Mesenteric fat pad (tissue), 1 donor: ENCODE measurements around the gene TMEM198. TPM values are rescaled to one million over a fixed set of nuclear protein-coding genes. Genes with fewer than 3 reads are reported as not detected.

ENCODE experiments used
- DNase-seq: peaks from one replicate; pipeline ENCODE4 v3.0.0-alpha.2; 2020; ENCODE audit warnings: low spot score
- microRNA-seq: library from miRNA; unstranded; fragments of <30 nt; microRNA quantifications from one replicate; pipeline ENCODE4 v1.2.0, GENCODE V29; 2020; ENCODE audit warnings: borderline number of aligned reads
- total RNA-seq: library from RNA; stranded (reverse); fragmentation: NEBNext Ultra II Directional; extraction: Animal tissue kit (Norgen Biotek cat#: 25700); gene quantifications from one replicate; pipeline ENCODE4 v1.2.1, GENCODE V29; 2021
- donor health status: DM: yes; HTN: yes; CAD: no.

The TMEM198 gene
- total RNA-seq, 1 donor from 2014 or later, result 2.6 TPM

- no peak for DNase-seq
Observed at GRCh38 chr2:219575566-219576504, 32.0 kb downstream of the TMEM198 start.

GRCh38 chr2:219576505-219577388 is 32.9 kb downstream of the TMEM198 start:
- DNase-seq, result no peak

GRCh38 chr2:219578811-219579613 is 35.2 kb downstream of the TMEM198 start:
- DNase-seq, result no peak

DNA sequence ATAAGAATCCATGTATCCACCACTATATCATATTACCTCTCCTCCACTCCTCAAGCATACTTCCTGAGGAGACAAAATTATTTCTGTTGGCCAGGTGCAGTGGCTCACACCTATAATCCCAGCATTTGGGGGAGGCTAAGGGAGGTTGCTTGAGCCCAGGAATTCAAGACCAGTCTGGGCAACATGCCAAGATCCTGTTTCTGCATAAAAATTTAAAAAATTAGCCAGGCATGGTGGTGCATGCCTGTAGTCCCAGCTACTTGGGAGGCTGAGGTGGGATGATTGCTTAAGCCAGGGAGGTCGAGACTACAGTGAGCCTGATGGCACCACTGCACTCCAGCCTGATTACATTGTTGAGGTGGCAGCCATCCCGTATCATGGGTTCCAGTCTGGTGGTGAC is 37.5 kb downstream of the TMEM198 start:
- no peak for DNase-seq

GRCh38 chr2:219591091-219591490 is 47.3 kb downstream of the TMEM198 start:
- DNase-seq, result no peak

- no peak for DNase-seq
Observed at GRCh38 chr2:219592736-219593135, 48.9 kb downstream of the TMEM198 start.

- DNase-seq, result no peak
Observed at GRCh38 chr2:219593154-219593553, 49.3 kb downstream of the TMEM198 start.

DNA sequence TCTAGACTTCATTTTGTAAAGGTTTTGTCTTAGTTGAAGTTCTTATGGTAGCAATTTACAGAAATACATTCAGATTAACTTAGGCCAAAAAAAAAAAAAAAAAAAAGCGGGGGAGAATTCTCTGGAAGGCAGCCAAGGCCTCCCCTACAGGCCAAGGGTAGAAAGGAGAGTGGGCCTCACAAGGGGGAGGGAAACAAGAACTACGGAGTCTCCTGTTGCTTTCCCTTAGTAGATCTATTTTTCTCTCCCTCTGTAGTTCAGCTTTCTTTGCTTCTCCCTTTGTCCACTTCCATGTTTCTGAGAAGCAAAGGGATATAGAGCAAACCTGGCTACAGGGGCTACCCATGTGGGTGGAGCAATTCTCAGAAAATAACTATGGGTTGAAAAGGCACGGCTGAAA is 51.4 kb downstream of the TMEM198 start:
- DNase-seq, result no peak

GRCh38 chr2:219596954-219597551 is 53.2 kb downstream of the TMEM198 start:
- no peak for DNase-seq

GRCh38 chr2:219597552-219598307 is 53.9 kb downstream of the TMEM198 start, which contains the start of gene STK11IP:
Gene STK11IP, plus strand, starts transcription at chr2:219597857. Its CDS starts 263 bp downstream, at chr2:219598120.
- peak; percentile 97 for DNase-seq

DNA sequence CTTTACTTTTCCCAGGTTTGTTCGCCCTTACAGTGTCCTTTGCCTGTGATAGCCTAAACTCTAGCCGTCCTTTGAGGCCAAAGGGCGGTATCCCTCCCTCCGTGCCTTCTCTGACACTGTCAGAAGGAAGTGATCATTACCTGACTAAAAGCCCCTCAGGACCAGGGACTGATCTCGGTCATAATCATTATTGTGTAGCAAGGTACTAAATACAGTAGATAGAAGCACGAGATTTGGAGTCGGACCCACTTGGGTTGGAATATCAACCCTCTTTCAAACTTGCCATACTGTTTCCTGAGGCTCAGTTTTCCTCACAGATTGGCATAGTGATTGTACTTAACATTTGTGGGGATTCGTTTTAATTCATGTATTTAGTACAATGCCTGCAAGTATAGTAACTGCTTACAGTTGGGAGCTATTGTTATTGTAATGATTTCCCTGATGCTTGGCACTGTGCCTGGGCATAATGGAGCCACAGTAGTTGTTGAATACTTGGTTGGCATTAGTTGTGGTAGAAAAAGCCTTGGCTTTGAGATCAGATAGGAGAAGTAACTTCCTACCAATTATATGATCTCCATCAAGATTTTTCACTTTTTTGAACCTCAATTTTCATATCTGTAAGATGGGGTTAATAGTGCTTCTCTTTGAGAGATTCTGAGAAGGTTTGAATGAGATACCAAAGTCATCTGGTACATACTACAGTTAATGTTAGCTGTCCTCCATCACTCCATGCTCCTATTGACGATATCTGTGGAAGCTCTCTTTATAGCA is 54.7 kb downstream of the TMEM198 start:
- no peak for DNase-seq

Small RNA genes within 50 kb of the gene (microRNA-seq; reads per million reads assigned to microRNA genes)
- gene MIR3132, result not detected

Other genes with a start within 250 kb of the TMEM198 start
- gene PTPRN, start 234.6 kb upstream of the TMEM198 start, total RNA-seq, result not detected
- gene RESP18, start 211.3 kb upstream of the TMEM198 start, total RNA-seq, result not detected
- 78.6 TPM for gene DNPEP, start 156.1 kb upstream of the TMEM198 start, total RNA-seq
- 62.5 TPM for gene DES, start 125.7 kb upstream of the TMEM198 start, total RNA-seq
- gene SPEG, start 109.2 kb upstream of the TMEM198 start, total RNA-seq, result 4.7 TPM
- gene GMPPA, start 45.1 kb upstream of the TMEM198 start, total RNA-seq, result 32.4 TPM
- not detected for gene ASIC4, start 29.5 kb upstream of the TMEM198 start, total RNA-seq
- gene CHPF, start 219 bp upstream of the TMEM198 start, total RNA-seq, result 24.1 TPM
- 61.5 TPM for gene OBSL1, start 27.5 kb downstream of the TMEM198 start, total RNA-seq
- 0.45 TPM for gene INHA, start 28.3 kb downstream of the TMEM198 start, total RNA-seq
- 17.1 TPM for gene STK11IP, start 53.8 kb downstream of the TMEM198 start, total RNA-seq
- 6.7 TPM for gene SLC4A3, start 83.6 kb downstream of the TMEM198 start, total RNA-seq